HFF-Myc (cell line): Measurements from ENCODE around the gene CTTNBP2.

Experiments
- DNase-seq: peaks from one replicate; pipeline ENCODE4 v3.0.0-alpha.2; 2011; ENCODE audit warnings: low read depth; ENCODE audit errors: extremely low read depth
- H3K4me3 ChIP-seq: replicated peaks from 2 replicates; pipeline ENCODE4 v1.5.1; 2011; ENCODE audit warnings: low read depth, mild to moderate bottlenecking, control low read depth, low read length
- CTCF ChIP-seq: IDR thresholded peaks from 2 replicates; pipeline ENCODE4 v1.5.1; 2012; ENCODE audit warnings: mild to moderate bottlenecking, low read depth, low read length, control low read depth; ENCODE audit errors: missing control alignments

CTTNBP2 gene

GRCh38 chr7:117889611-117890010, 16.4 kb upstream of the CTTNBP2 start:
- no peak for DNase-seq
- no peak for TF ChIP-seq CTCF
- no peak overlapping the region for H3K4me3 ChIP-seq

- TF ChIP-seq CTCF, result no peak
- H3K4me3 ChIP-seq, result no peak overlapping the region
- DNase-seq, result no peak
Measured at GRCh38 chr7:117888627-117889026, 15.4 kb upstream of the CTTNBP2 start.

GRCh38 chr7:117882594-117882993, 9.4 kb upstream of the CTTNBP2 start:
- no peak for DNase-seq
- TF ChIP-seq CTCF, result no peak

GRCh38 chr7:117876761-117877160, 3.5 kb upstream of the CTTNBP2 start:
- DNase-seq, result no peak
- H3K4me3 ChIP-seq, result no peak overlapping the region
- TF ChIP-seq CTCF, result no peak

More at GRCh38 chr7:117882594-117882993, 9.4 kb upstream of the CTTNBP2 start:
- no peak overlapping the region for H3K4me3 ChIP-seq

GRCh38 chr7:117875566-117875965, 2.3 kb upstream of the CTTNBP2 start:
- no peak for DNase-seq
- TF ChIP-seq CTCF, result no peak
- no peak overlapping the region for H3K4me3 ChIP-seq

- DNase-seq, result no peak
- TF ChIP-seq CTCF, result no peak
- no peak overlapping the region for H3K4me3 ChIP-seq
Measured at GRCh38 chr7:117874191-117874700, 1.0 kb upstream of the CTTNBP2 start.
